ENCODE results near the gene CLCN5.

GRCh38 chrX:49995107-49995731 is 72.8 kb downstream of the CLCN5 start:
- no peak for TF ChIP-seq CTCF (IDR thresholded peaks at IDR 0.05)
- no peak for TF ChIP-seq POLR2A (IDR thresholded peaks at IDR 0.05)
